HepG2 (cell line): ENCODE data around the gene MTNR1A. TPM values are rescaled to one million over a fixed set of nuclear protein-coding genes. Genes with fewer than 3 reads are reported as not detected.

ENCODE experiments used
- CERS6 ChIP-seq: sonication (generic); formaldehyde crosslinking; IDR thresholded peaks from 2 replicates; pipeline ENCODE4 v1.5.0; 2020; ENCODE audit warnings: missing genetic modification reagents
- MIXL1 ChIP-seq: IDR thresholded peaks from 2 replicates; pipeline ENCODE4 v1.6.1; 2016
- MYC ChIP-seq: sonication (generic); formaldehyde crosslinking; IDR thresholded peaks from 2 replicates; pipeline ENCODE4 v1.9.0; 2021; ENCODE audit warnings: missing genetic modification reagents, borderline replicate concordance
- ZKSCAN5 ChIP-seq: sonication (generic); formaldehyde crosslinking; IDR thresholded peaks from 2 replicates; pipeline ENCODE4 v1.5.1; 2020; ENCODE audit warnings: mild to moderate bottlenecking, missing genetic modification reagents
- ZNF318 ChIP-seq: sonication (generic); formaldehyde crosslinking; IDR thresholded peaks from 2 replicates; pipeline ENCODE4 v1.4.0; 2020; ENCODE audit warnings: mild to moderate bottlenecking, missing genetic modification reagents
- ZNF687 ChIP-seq: sonication (generic); formaldehyde crosslinking; IDR thresholded peaks from 2 replicates; pipeline ENCODE4 v1.5.1; 2020; ENCODE audit warnings: mild to moderate bottlenecking, missing genetic modification reagents, moderate library complexity
- ZNF704 ChIP-seq: sonication (generic); formaldehyde crosslinking; IDR thresholded peaks from 2 replicates; pipeline ENCODE4 v1.8.1; 2023; ENCODE audit warnings: mild to moderate bottlenecking, inconsistent platforms, moderate library complexity, missing genetic modification reagents, borderline replicate concordance
- polyA plus RNA-seq, 8 experiments: library from polyadenylated mRNA; depleted of rRNA in 3 of 8; stranded (reverse) in 7 of 8; unstranded in 1 of 8; fragments of >200 nt; fragmentation: Illumina TruSeq in 4 of 8; extraction: Trizol in 4 of 8; gene quantifications; 2 replicates each; pipeline versions ENCODE4 v1.2.1 to v1.2.3, GENCODE V29; 2011 to 2016; ENCODE audit warnings: low read depth in 4 of 8, missing spikeins in 1 of 8, mixed read lengths in 1 of 8; ENCODE audit not compliant: insufficient read depth in 1 of 8
- total RNA-seq, 5 experiments: library from RNA; depleted of rRNA; stranded (reverse); fragments of >200 nt; fragmentation: Illumina TruSeq; extraction: Trizol; gene quantifications; 2 replicates each; pipeline ENCODE4 v1.2.3, GENCODE V29; 2016; ENCODE audit warnings: low read depth in 1 of 5
- TF ChIP-seq, protein P1 (sequence below): sonication (generic); formaldehyde crosslinking; IDR thresholded peaks from 2 replicates; pipeline ENCODE4 v1.4.0; 2020; ENCODE audit warnings: low read depth, mild to moderate bottlenecking, missing genetic modification reagents
- TF ChIP-seq, protein P2 (sequence below): sonication (generic); formaldehyde crosslinking; IDR thresholded peaks from 2 replicates; pipeline ENCODE4 v1.4.0; 2020; ENCODE audit warnings: missing genetic modification reagents

The MTNR1A gene
- total and polyA plus RNA-seq, 2 of the 13 experiments (the other 11 are each of a cell fraction or from before 2014, with no cell fraction given), result not detected

- no peak for TF ChIP-seq ZNF704 (CRISPR knock-in tag)
- 0 out of 2 replicates have a peak, but pooled peaks have one; percentile 35 for TF ChIP-seq MYC
- no peak for TF ChIP-seq ZKSCAN5 (CRISPR knock-in tag)
- TF ChIP-seq, protein P1, sequence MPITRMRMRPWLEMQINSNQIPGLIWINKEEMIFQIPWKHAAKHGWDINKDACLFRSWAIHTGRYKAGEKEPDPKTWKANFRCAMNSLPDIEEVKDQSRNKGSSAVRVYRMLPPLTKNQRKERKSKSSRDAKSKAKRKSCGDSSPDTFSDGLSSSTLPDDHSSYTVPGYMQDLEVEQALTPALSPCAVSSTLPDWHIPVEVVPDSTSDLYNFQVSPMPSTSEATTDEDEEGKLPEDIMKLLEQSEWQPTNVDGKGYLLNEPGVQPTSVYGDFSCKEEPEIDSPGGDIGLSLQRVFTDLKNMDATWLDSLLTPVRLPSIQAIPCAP, result no peak
- TF ChIP-seq, protein P2, sequence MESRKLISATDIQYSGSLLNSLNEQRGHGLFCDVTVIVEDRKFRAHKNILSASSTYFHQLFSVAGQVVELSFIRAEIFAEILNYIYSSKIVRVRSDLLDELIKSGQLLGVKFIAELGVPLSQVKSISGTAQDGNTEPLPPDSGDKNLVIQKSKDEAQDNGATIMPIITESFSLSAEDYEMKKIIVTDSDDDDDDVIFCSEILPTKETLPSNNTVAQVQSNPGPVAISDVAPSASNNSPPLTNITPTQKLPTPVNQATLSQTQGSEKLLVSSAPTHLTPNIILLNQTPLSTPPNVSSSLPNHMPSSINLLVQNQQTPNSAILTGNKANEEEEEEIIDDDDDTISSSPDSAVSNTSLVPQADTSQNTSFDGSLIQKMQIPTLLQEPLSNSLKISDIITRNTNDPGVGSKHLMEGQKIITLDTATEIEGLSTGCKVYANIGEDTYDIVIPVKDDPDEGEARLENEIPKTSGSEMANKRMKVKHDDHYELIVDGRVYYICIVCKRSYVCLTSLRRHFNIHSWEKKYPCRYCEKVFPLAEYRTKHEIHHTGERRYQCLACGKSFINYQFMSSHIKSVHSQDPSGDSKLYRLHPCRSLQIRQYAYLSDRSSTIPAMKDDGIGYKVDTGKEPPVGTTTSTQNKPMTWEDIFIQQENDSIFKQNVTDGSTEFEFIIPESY (CRISPR knock-in tag), result no peak
- TF ChIP-seq MIXL1, result no peak
- no peak for TF ChIP-seq ZNF318 (CRISPR knock-in tag)
- TF ChIP-seq CERS6 (CRISPR knock-in tag), result no peak
- TF ChIP-seq ZNF687 (CRISPR knock-in tag), result peak; percentile 51
Observed at GRCh38 chr4:186554914-186555827, at the start of gene MTNR1A (continued).
